ENCODE measurements around the gene ZNF275. TPM values are rescaled to one million over a fixed set of nuclear protein-coding genes. Genes with fewer than 3 reads are reported as not detected.
"Not testable (repeated sequence)": the region's sequence is repeated elsewhere in the genome, so short reads cannot be mapped to it uniquely, and the experiment has no call there.

The ZNF275 gene
- total RNA-seq, 6 donors from 2014 or later = 5.9 to 13.8 (median 8.8) TPM

DNA sequence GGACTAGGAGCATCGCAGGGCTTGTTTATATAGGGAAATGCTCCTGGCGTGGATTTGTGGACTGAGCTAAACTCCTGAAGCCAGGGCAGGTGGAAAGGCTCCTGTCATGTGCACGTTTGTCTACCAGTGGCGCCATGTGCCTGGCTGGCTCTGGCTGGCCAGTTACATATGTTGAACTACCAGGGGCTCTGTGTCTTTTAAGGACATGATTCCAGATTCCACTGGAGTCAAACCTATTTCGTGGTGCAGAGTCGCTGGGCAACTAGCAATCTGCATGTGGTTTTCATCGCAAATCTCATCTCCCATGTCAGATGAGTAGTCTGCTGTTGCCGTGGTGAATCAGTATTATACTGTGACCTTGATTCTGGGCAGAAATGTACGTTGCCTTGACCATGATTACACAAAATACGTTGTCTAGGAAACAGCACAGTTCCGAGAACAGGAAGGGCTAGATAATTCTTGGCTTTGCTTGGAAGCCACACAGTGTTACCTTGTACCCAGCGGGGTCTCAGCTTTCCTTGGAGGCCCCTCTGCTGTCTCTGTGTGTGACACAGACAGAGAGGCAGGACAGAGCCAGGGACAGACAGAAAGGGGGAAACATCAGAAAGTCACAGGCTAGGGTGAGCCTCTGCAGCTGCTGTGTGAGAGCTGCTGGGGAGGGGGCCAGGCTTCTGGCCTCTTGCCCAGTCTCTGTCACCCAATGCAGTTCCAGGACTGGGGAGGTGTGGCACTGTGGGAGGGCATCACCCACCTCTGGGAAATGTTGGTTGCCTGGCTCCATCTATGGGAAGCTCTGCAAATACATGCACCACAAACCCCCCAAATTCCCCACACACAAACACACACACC is 48.0 kb downstream of the ZNF275 start:
- H3K27me3 ChIP-seq = no peaks in the 10 kb centered on the region
- ATAC-seq (ENCODE audit: low FRiP score in 2 of 2) (peak; percentile 7 to 67), DNase-seq (no peak)
- no peak overlapping the region for H3K4me3 ChIP-seq
- WGBS, 2 donors = 20 to 73% methylated on average over 1 to 12 of the region's 12 CpGs
- H3K27ac ChIP-seq = peak overlapping the region in 1 of 4 donors; percentile 16
- TF ChIP-seq, protein P1, sequence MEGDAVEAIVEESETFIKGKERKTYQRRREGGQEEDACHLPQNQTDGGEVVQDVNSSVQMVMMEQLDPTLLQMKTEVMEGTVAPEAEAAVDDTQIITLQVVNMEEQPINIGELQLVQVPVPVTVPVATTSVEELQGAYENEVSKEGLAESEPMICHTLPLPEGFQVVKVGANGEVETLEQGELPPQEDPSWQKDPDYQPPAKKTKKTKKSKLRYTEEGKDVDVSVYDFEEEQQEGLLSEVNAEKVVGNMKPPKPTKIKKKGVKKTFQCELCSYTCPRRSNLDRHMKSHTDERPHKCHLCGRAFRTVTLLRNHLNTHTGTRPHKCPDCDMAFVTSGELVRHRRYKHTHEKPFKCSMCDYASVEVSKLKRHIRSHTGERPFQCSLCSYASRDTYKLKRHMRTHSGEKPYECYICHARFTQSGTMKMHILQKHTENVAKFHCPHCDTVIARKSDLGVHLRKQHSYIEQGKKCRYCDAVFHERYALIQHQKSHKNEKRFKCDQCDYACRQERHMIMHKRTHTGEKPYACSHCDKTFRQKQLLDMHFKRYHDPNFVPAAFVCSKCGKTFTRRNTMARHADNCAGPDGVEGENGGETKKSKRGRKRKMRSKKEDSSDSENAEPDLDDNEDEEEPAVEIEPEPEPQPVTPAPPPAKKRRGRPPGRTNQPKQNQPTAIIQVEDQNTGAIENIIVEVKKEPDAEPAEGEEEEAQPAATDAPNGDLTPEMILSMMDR (IDR thresholded peaks at IDR 0.05) = no peak
- peak in 1 of 2 donors; percentile 18 for TF ChIP-seq POLR2AphosphoS5 (IDR thresholded peaks at IDR 0.05)
- TF ChIP-seq EP300 (IDR thresholded peaks at IDR 0.05) = no peak
- no peak for TF ChIP-seq POLR2A (IDR thresholded peaks at IDR 0.05)
- no peaks in the 10 kb centered on the region for H3K36me3 ChIP-seq
- no peaks in the 10 kb centered on the region for H3K4me1 ChIP-seq
- peaks cover 0 to 10% (median 0%) of the 10 kb centered on the region in 4 donors for H3K9me3 ChIP-seq

DNA sequence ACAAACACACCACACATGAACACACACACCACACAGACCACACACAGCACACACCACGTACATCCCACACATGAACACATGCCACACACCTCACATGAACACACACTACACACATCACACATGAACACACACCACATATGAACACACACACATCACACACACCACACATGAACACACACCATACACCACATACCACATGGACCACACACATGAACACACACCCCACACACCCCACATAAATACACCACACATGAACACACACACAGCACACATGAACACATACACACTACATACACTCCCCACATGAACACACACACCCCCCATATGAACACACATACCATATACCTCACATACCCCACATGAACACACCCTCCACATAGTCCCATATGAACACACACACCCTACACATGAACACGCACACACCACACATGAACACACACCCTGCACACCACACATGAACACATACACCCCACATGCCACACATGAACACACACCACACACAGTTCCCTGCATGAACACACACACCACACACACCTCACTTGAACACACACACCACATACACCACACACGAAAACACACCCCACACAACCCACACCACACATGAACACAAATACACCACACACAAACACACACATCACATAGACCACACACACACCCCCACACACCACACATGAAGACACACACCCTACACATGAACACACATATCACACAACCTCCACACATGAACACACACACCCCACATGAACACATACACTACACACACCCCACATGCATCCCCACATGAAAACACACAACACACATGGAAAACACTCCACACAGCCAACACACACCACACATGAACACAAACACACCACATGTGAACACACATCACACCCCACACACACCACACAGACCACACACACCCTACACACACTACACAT is 48.9 kb downstream of the ZNF275 start:
- 79 to 80% methylated on average over 3 of the region's 3 CpGs for WGBS, 2 donors
- no peak overlapping the region for H3K27ac ChIP-seq

DNA sequence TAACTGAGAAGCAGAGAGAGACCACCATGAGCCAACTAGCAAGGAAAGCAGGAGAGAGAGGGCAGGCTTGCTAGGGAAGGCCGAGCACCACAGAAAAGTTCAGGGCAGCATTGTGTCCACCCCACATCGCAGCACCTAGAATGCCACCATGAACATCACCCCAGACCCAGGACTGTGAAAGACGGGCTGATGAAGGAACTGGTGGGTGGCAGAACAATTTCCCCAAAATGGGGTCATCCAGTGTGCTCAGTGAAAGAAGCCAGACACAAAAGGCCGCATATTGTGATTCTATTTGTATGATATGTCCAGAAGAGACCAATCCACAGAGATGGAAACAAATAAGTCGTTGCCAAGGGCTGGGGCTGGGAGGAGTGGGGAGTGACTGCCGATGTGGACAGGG is 50.4 kb downstream of the ZNF275 start:
- TF ChIP-seq POLR2AphosphoS5 (IDR thresholded peaks at IDR 0.05) (no peak), EP300 (IDR thresholded peaks at IDR 0.05) (no peak), POLR2A (IDR thresholded peaks at IDR 0.05) (no peak)
- TF ChIP-seq, protein P1 (IDR thresholded peaks at IDR 0.05) = no peak

More for the DNA sequence above, 48.9 kb downstream of the ZNF275 start:
- no peak for ATAC-seq (ENCODE audit: low FRiP score in 2 of 2)
- TF ChIP-seq POLR2AphosphoS5 (IDR thresholded peaks at IDR 0.05) (no peak), POLR2A (IDR thresholded peaks at IDR 0.05) (no peak), EP300 (IDR thresholded peaks at IDR 0.05) (no peak)
- TF ChIP-seq, protein P1 (IDR thresholded peaks at IDR 0.05) = no peak
- DNase-seq = no peak
- no peaks in the 10 kb centered on the region for H3K27me3 ChIP-seq
- H3K9me3 ChIP-seq = peaks cover 0 to 9% (median 0%) of the 10 kb centered on the region in 4 donors
- H3K36me3 ChIP-seq = no peaks in the 10 kb centered on the region
- H3K4me3 ChIP-seq = no peak overlapping the region
- no peaks in the 10 kb centered on the region for H3K4me1 ChIP-seq

DNA sequence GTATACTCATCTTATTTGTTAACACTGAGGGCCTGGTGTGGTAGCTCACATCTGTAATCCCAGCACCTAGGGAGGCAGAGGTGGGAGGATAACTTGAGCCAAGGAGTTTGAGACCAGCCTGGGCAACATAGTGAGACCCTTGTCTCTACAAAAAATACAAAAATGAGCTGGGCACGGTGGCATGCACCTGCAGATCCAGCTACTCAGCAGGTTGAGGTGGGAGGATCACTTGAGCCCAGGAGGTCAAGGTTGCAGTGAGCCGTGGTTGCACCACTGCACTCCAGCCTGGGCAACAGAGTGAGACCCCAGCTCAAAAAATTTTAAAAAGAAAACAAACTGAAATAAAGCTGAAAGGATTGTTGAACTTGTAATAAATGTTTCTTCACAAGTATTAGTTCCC is 51.0 kb downstream of the ZNF275 start:
- H3K27ac ChIP-seq; H3K4me1 ChIP-seq; H3K36me3 ChIP-seq; DNase-seq; ATAC-seq (ENCODE audit: low FRiP score in 2 of 2); H3K4me3 ChIP-seq; H3K27me3 ChIP-seq; H3K9me3 ChIP-seq: not testable (repeated sequence)
- WGBS, 2 donors = 75 to 76% methylated on average over 1 to 2 of the region's 2 CpGs

More for the DNA sequence above, 50.4 kb downstream of the ZNF275 start:
- 82 to 93% methylated on average over 3 to 6 of the region's 6 CpGs for WGBS, 2 donors
- Histone ChIP-seq H3K36me3 (no peaks in the 10 kb centered on the region), H3K4me1 (no peaks in the 10 kb centered on the region), H3K9me3 (no peaks in the 10 kb centered on the region), H3K27ac (no peak overlapping the region), H3K4me3 (no peak overlapping the region), H3K27me3 (no peaks in the 10 kb centered on the region)
- DNase-seq (no peak), ATAC-seq (ENCODE audit: low FRiP score in 2 of 2) (no peak)

GRCh38 chrX:153386097-153386496 is 52.1 kb downstream of the ZNF275 start:
- ATAC-seq (ENCODE audit: low FRiP score in 2 of 2) (no peak), DNase-seq (no peak)
- Histone ChIP-seq H3K27ac (no peak overlapping the region), H3K9me3 (no peaks in the 10 kb centered on the region), H3K36me3 (no peaks in the 10 kb centered on the region), H3K27me3 (no peaks in the 10 kb centered on the region), H3K4me1 (no peaks in the 10 kb centered on the region), H3K4me3 (no peak overlapping the region)
- 73 to 74% methylated on average over 5 of the region's 5 CpGs for WGBS, 2 donors
- TF ChIP-seq EP300 (IDR thresholded peaks at IDR 0.05) = no peak
- no peak for TF ChIP-seq POLR2AphosphoS5 (IDR thresholded peaks at IDR 0.05)
- no peak for TF ChIP-seq POLR2A (IDR thresholded peaks at IDR 0.05)
- TF ChIP-seq, protein P1 (IDR thresholded peaks at IDR 0.05) = no peak
